A549 (cell line): ENCODE measurements around the gene IPO9. TPM values are rescaled to one million over a fixed set of nuclear protein-coding genes. Genes with fewer than 3 reads are reported as not detected.
A peak's percentile ranks its signal among the peaks of the same experiment; 100 is the strongest.

Experiments
- ATAC-seq, 2 experiments: fragments of 200-7000 bp in 1 of 2; fragments of >200 bp in 1 of 2; cut with Nextera tagmentation in 1 of 2; cut with Tn5 transposase in 1 of 2; 3 replicates each; pipeline versions ENCODE4 v1.8.0 to v1.9.1; 2018 to 2020; ENCODE audit warnings: mild to moderate bottlenecking in 1 of 2, moderate library complexity in 1 of 2
- CTCF ChIA-PET: fragments of 300-600 bp; sonication (Branson Sonifier 250); formaldehyde crosslinking; extraction: SDS; loops from one replicate; lab custom pipeline; 2021; ENCODE audit warnings: antibody characterized with exemption, inconsistent platforms; lab: Yijun Ruan, JAX
- POLR2A ChIA-PET: fragments of 350-600 bp; formaldehyde crosslinking; extraction: SDS; loops from one replicate; lab custom pipeline; 2021; ENCODE audit warnings: antibody characterized with exemption, inconsistent platforms; lab: Yijun Ruan, JAX
- DNase-seq, 2 experiments: peaks; one replicate each; pipeline versions ENCODE4 v3.0.0 to v3.0.0-alpha.2; 2011 to 2016; ENCODE audit warnings: low read depth in 1 of 2, low spot score in 1 of 2
- FAIRE-seq: peaks from 2 replicates; lab custom pipeline; 2011; peaks lifted over from hg19 to GRCh38; lab: Jason Lieb, UNC
- H3K27ac ChIP-seq, 2 experiments: fragments of >200 bp; sonication (Bioruptor Twin); formaldehyde crosslinking; 3 replicates each; pipeline ENCODE4 v1.5.1; 2016 to 2017
- H3K4me1 ChIP-seq: fragments of >200 bp; sonication (Bioruptor Twin); formaldehyde crosslinking; 3 replicates; pipeline ENCODE4 v1.6.1; 2016
- H3K4me2 ChIP-seq: fragments of >200 bp; sonication (Bioruptor Twin); formaldehyde crosslinking; 3 replicates; pipeline ENCODE4 v1.6.1; 2016
- H3K4me3 ChIP-seq: fragments of >200 bp; sonication (Bioruptor Twin); formaldehyde crosslinking; 3 replicates; pipeline ENCODE4 v1.5.1; 2016
- H3K9me3 ChIP-seq: fragments of >200 bp; sonication (Bioruptor Twin); formaldehyde crosslinking; 3 replicates; pipeline ENCODE4 v1.6.1; 2016
- BHLHE40 ChIP-seq: IDR thresholded peaks from 2 replicates; pipeline ENCODE4 v1.6.1; 2012; ENCODE audit warnings: low read depth, low read length, inconsistent platforms
- CBX8 ChIP-seq: fragments of 200-600 bp; sonication (generic); IDR thresholded peaks from 2 replicates; pipeline ENCODE4 v1.6.1; 2016
- CHD2 ChIP-seq: fragments of 150-350 bp; IDR thresholded peaks from 2 replicates; pipeline ENCODE4 v1.6.1; 2014; ENCODE audit warnings: low read length; ENCODE audit not compliant: partially characterized antibody
- EP300 ChIP-seq, 2 experiments: fragments of >200 bp; sonication (Bioruptor Twin); formaldehyde crosslinking; IDR thresholded peaks; 2 replicates in 1 of 2; 3 replicates in 1 of 2; pipeline ENCODE4 v1.6.1; 2016 to 2017
- ESRRA ChIP-seq: fragments of 150-350 bp; IDR thresholded peaks from 2 replicates; pipeline ENCODE4 v1.6.1; 2014; ENCODE audit warnings: mild to moderate bottlenecking, low read length, borderline replicate concordance
- FOSL2 ChIP-seq, 2 experiments: fragments of 450-650 bp in 1 of 2; fragments of >200 bp in 1 of 2; sonication (Bioruptor Twin) in 1 of 2; formaldehyde crosslinking; IDR thresholded peaks; 2 replicates each; pipeline versions ENCODE4 v1.5.0 to v1.6.1; 2016 to 2020; ENCODE audit warnings: mild to moderate bottlenecking in 1 of 2, moderate library complexity in 1 of 2
- FOXS1 ChIP-seq: fragments of 250-450 bp; sonication (Bioruptor Pico); IDR thresholded peaks from 2 replicates; pipeline ENCODE4 v1.5.0; 2020; ENCODE audit warnings: mild to moderate bottlenecking, moderate library complexity
- HOXA7 ChIP-seq: fragments of 250-450 bp; sonication (Bioruptor Pico); IDR thresholded peaks from 2 replicates; pipeline ENCODE4 v1.5.0; 2020; ENCODE audit warnings: mild to moderate bottlenecking, moderate library complexity
- KDM1A ChIP-seq: fragments of 200-600 bp; sonication (generic); IDR thresholded peaks from 2 replicates; pipeline ENCODE4 v1.6.1; 2016; ENCODE audit warnings: low read depth, mild to moderate bottlenecking
- MAFK ChIP-seq: fragments of 450-650 bp; IDR thresholded peaks from 2 replicates; pipeline ENCODE4 v1.6.1; 2014; ENCODE audit not compliant: partially characterized antibody
- MAZ ChIP-seq: fragments of 150-350 bp; IDR thresholded peaks from 2 replicates; pipeline ENCODE4 v1.6.1; 2014; ENCODE audit warnings: antibody characterized with exemption, low read depth, low read length, borderline replicate concordance
- NR3C1 ChIP-seq: fragments of >200 bp; sonication (Bioruptor Twin); formaldehyde crosslinking; IDR thresholded peaks from 3 replicates; pipeline ENCODE4 v1.6.1; 2017
- POLR2A ChIP-seq: IDR thresholded peaks from 2 replicates; pipeline ENCODE4 v1.6.1; 2012; ENCODE audit warnings: mild to moderate bottlenecking, low read length
- RARB ChIP-seq: fragments of 250-450 bp; sonication (Bioruptor Pico); IDR thresholded peaks from 2 replicates; pipeline ENCODE4 v1.8.0; 2021; ENCODE audit warnings: mild to moderate bottlenecking, moderate library complexity
- RFX5 ChIP-seq: fragments of 450-650 bp; IDR thresholded peaks from 2 replicates; pipeline ENCODE4 v1.7.1; 2014; ENCODE audit warnings: antibody characterized with exemption, mild to moderate bottlenecking, moderate library complexity
- SREBF2 ChIP-seq: fragments of 450-650 bp; IDR thresholded peaks from 2 replicates; pipeline ENCODE4 v1.6.1; 2014; ENCODE audit warnings: mild to moderate bottlenecking, moderate library complexity
- TFCP2L1 ChIP-seq: fragments of 250-450 bp; sonication (Bioruptor Pico); IDR thresholded peaks from 2 replicates; pipeline ENCODE4 v1.5.0; 2021; ENCODE audit warnings: mild to moderate bottlenecking
- ZFP36 ChIP-seq: fragments of 450-650 bp; IDR thresholded peaks from 2 replicates; pipeline ENCODE4 v1.6.1; 2014; ENCODE audit warnings: borderline replicate concordance; ENCODE audit not compliant: partially characterized antibody
- ZNF302 ChIP-seq: fragments of 250-450 bp; sonication (Bioruptor Pico); IDR thresholded peaks from 2 replicates; pipeline ENCODE4 v1.9.0; 2021; ENCODE audit warnings: inconsistent platforms, mild to moderate bottlenecking, moderate library complexity
- WGBS: methylation state at CpG from one replicate; pipeline ENCODE4 v1.1.6; 2017; ENCODE audit errors: missing lambda C conversion rate; 5-methylcytosine and 5-hydroxymethylcytosine counted together
- polyA plus RNA-seq, 4 experiments: library from polyadenylated mRNA; depleted of rRNA in 3 of 4; stranded (reverse); fragments of >200 nt; fragmentation: RNase III in 1 of 4; extraction: RNeasy Plus Mini Kit Qiagen cat#74134 plus additional on column Dnase treatment in 1 of 4; gene quantifications; 2 replicates in 3 of 4; 3 replicates in 1 of 4; pipeline ENCODE4 v1.2.3, GENCODE V29; 2011 to 2017
- TF ChIP-seq, protein P1 (sequence below): fragments of >200 bp; sonication (Bioruptor Twin); formaldehyde crosslinking; IDR thresholded peaks from 3 replicates; pipeline ENCODE4 v1.5.1; 2016

IPO9 gene
- polyA plus RNA-seq, 2 of the 4 experiments (the other 2 are of a cell fraction), result 40.1 to 77.5 TPM

DNA sequence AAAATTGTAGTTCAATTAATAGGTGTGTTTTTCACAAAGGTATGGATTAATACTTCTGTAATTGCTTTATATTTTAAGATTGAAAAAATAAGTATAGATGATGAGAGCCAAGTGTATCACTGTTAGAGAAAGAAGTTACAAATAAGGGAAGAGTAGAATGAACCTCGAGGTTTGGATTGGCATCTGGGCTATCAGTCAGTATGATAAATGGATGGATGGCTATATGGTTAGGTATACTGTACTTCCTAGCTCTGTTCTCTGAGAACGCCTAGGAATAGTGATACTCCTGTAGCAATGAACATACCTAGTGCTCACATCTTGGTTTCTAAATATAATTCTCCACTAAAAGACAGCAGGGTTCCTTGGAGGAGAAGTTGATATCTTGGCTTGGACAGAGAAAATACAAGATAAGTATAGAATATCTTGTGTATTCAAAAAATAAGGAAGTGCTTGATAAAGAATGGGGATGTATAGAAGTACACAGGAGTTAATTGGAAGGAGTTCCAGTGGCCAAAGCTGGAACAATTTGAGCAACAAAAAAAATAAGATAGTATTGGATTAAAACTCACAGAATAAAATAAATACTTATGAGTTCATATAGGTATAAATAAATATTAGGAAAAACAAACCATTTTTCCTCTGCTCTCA lies 12.4 kb downstream of the IPO9 start:
- Histone ChIP-seq H3K4me2 (no peak overlapping the region), H3K4me1 (peaks cover 17% of the 10 kb centered on the region), H3K4me3 (no peak overlapping the region), H3K27ac (no peak overlapping the region), H3K9me3 (no peaks in the 10 kb centered on the region)
- ChIA-PET POLR2A (no interaction called here), CTCF (interaction anchor here (1.3 to 1.4 kb wide), 2 partner anchors 12 to 55 kb away, joined by 3 to 5 read pairs; no protein-coding TSS in a partner anchor)
- DNase-seq, result no peak
- FAIRE-seq, result no peak
- ATAC-seq, result no peak
- WGBS, result 87% methylated on average over 2 of the region's 2 CpGs
- TF ChIP-seq ZFP36, result no peak
- TF ChIP-seq MAFK, result no peak
- no peak for TF ChIP-seq SREBF2
- TF ChIP-seq RARB (CRISPR knock-in tag), result no peak
- no peak for TF ChIP-seq CHD2
- TF ChIP-seq CBX8, result no peak
- TF ChIP-seq ESRRA, result no peak
- no peak for TF ChIP-seq POLR2A
- no peak for TF ChIP-seq EP300 (IDR thresholded peaks at IDR 0.05)
- TF ChIP-seq KDM1A, result no peak
- no peak for TF ChIP-seq ZNF302

- Histone ChIP-seq H3K4me2 (no peak overlapping the region), H3K27ac (no peak overlapping the region), H3K4me1 (peaks cover 17% of the 10 kb centered on the region), H3K9me3 (no peaks in the 10 kb centered on the region), H3K4me3 (no peak overlapping the region)
- TF ChIP-seq TFCP2L1 (CRISPR knock-in tag), result no peak
- no peak for TF ChIP-seq HOXA7 (CRISPR knock-in tag)
- no peak for TF ChIP-seq SREBF2
- no peak for TF ChIP-seq FOXS1 (CRISPR knock-in tag)
- no peak for TF ChIP-seq BHLHE40
- TF ChIP-seq ESRRA, result no peak
- TF ChIP-seq, protein P1, sequence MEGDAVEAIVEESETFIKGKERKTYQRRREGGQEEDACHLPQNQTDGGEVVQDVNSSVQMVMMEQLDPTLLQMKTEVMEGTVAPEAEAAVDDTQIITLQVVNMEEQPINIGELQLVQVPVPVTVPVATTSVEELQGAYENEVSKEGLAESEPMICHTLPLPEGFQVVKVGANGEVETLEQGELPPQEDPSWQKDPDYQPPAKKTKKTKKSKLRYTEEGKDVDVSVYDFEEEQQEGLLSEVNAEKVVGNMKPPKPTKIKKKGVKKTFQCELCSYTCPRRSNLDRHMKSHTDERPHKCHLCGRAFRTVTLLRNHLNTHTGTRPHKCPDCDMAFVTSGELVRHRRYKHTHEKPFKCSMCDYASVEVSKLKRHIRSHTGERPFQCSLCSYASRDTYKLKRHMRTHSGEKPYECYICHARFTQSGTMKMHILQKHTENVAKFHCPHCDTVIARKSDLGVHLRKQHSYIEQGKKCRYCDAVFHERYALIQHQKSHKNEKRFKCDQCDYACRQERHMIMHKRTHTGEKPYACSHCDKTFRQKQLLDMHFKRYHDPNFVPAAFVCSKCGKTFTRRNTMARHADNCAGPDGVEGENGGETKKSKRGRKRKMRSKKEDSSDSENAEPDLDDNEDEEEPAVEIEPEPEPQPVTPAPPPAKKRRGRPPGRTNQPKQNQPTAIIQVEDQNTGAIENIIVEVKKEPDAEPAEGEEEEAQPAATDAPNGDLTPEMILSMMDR, result no peak
- TF ChIP-seq NR3C1, result no peak
- FAIRE-seq, result no peak
- CTCF ChIA-PET, result interaction anchor here (0.8 to 2.9 kb wide), 11 partner anchors 10 to 360 kb away, joined by 3 to 9 read pairs (median 3); partner anchors contain the start of gene IPO9
- no peak for DNase-seq
- ATAC-seq, result no peak
- POLR2A ChIA-PET, result interaction anchor here (1.2 kb wide), 1 partner anchor 13 kb away, joined by 3 read pairs; the partner anchor contains the start of gene IPO9
- WGBS, result 89% methylated on average over 2 of the region's 2 CpGs
Observed at GRCh38 chr1:201842472-201843027, 13.6 kb downstream of the IPO9 start.

DNA sequence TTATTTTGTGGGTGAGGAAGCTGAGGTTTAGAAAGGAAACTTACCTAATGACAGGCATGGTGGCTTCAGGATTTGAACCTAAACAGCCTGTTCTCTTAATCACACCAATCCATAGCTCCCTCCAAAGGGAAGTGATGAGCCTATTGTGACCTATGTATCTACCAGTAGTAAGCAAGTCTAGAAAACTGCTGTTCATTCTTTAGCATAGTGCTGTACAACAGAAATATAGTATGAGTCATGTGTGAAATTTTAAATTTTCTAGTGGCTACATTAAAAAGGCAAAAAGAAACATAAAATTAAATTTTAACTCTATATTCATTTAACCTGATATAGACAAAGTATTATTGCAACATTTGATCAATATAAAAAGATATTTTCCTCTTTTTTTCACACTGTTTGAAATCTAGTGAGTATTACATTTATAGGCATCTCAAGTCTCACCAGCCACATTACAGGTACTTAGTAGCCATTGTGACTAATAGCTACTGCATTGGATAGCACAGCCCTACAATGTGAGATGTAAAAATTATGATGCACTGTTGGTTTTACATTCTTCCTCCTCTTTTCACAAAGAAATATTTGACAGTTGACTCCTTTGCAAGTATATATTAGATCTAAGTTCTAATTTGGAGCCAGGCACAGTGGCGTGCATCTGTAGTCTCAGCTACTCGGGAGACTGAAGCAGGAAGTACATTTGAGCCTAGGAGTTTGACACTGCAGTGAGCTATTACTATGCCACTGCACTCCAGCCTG lies 16.6 kb downstream of the IPO9 start:
- no peak overlapping the region for H3K4me3 ChIP-seq
- CTCF ChIA-PET, result interaction anchor here (0.9 to 2.9 kb wide), 3 partner anchors 12 to 18 kb away, joined by 3 to 9 read pairs (median 3); partner anchors contain the start of gene IPO9
- no peak for TF ChIP-seq FOSL2 (IDR thresholded peaks at IDR 0.05)
- peak; percentile 22; the same call in 1 of the 2 replicates for TF ChIP-seq FOSL2 (CRISPR knock-in tag; IDR thresholded peaks at IDR 0.05)
- TF ChIP-seq MAZ, result no peak
- no peak for TF ChIP-seq RFX5
- TF ChIP-seq, all 56 proteins: peak for 1
- FAIRE-seq, result no peak
- H3K27ac ChIP-seq, result no peak overlapping the region
- 0 out of 6 replicates have a peak, but pooled peaks of 1 of the 2 experiments have one; percentile 51 for ATAC-seq
- H3K4me1 ChIP-seq, result peaks cover 24% of the 10 kb centered on the region
- H3K4me2 ChIP-seq, result no peak overlapping the region
- WGBS, result 82% methylated on average over 2 of the region's 2 CpGs
- POLR2A ChIA-PET, result no interaction called here
- DNase-seq, result no peak
- H3K9me3 ChIP-seq, result no peaks in the 10 kb centered on the region
